Stomach (tissue), 9 donors: ENCODE measurements around the gene TTLL11. TPM values are rescaled to one million over a fixed set of nuclear protein-coding genes. Genes with fewer than 3 reads are reported as not detected.

Source experiments
- DNase-seq, 2 donors: peaks; one replicate each; pipeline versions ENCODE4 v3.0.0 to v3.0.0-alpha.2; 2013 to 2019
- H3K27ac ChIP-seq, 5 donors: fragments of 200-600 bp in 4 of 5; sonication (generic) in 4 of 5; one replicate each; pipeline ENCODE4 v1.5.1; 2013 to 2019; ENCODE audit warnings: mild to moderate bottlenecking in 1 of 5, moderate library complexity in 1 of 5
- H3K27me3 ChIP-seq, 3 donors: fragments of 200-600 bp; sonication (generic); one replicate each; pipeline ENCODE4 v1.5.1; 2017 to 2019; ENCODE audit warnings: mixed run types in 1 of 3
- H3K36me3 ChIP-seq, 4 donors: fragments of 200-600 bp; sonication (generic); 1 replicate in 3 of 4; 2 replicates in 1 of 4; pipeline ENCODE4 v1.5.1; 2016 to 2019
- H3K4me1 ChIP-seq, 4 donors: fragments of 200-600 bp; sonication (generic); one replicate each; pipeline ENCODE4 v1.5.1; 2016 to 2019
- H3K4me3 ChIP-seq, 4 donors: fragments of 200-600 bp; sonication (generic) in 3 of 4; one replicate each; pipeline ENCODE4 v1.5.1; 2016 to 2019; ENCODE audit warnings: mild to moderate bottlenecking in 1 of 4
- H3K9me3 ChIP-seq, 4 donors: fragments of 200-600 bp; sonication (generic); one replicate each; pipeline ENCODE4 v1.5.1; 2016 to 2019
- EP300 ChIP-seq: sonication (generic); formaldehyde crosslinking; IDR thresholded peaks from one replicate; pipeline ENCODE4 v1.6.1; 2017; ENCODE audit warnings: antibody characterized with exemption
- POLR2A ChIP-seq, 4 donors: fragments of 450-650 bp; IDR thresholded peaks; one replicate each; pipeline ENCODE4 v1.6.1; 2016; ENCODE audit warnings: antibody characterized with exemption in 4 of 4, control low read depth in 2 of 4, mild to moderate bottlenecking in 1 of 4, moderate library complexity in 1 of 4
- POLR2AphosphoS5 ChIP-seq, 3 donors: sonication (generic); formaldehyde crosslinking; IDR thresholded peaks; one replicate each; pipeline ENCODE4 v1.6.1; 2016; ENCODE audit warnings: antibody characterized with exemption in 3 of 3
- WGBS, 5 donors: extraction: QIAGEN DNeasy Blood & Tissue Kit in 3 of 5; methylation state at CpG; one replicate each; pipeline versions ENCODE4 v1.1.5 to v1.1.7; 2013 to 2018; 5-methylcytosine and 5-hydroxymethylcytosine counted together
- intact Hi-C: fragments of 100-400 bp; cut with DNase I; formaldehyde crosslinking; loops from one replicate; pipeline ENCODE4 v1.15.1; 2023; ENCODE audit warnings: low total_unique reads
- polyA plus RNA-seq, 3 donors: library from polyadenylated mRNA; stranded (reverse); fragments of 200-250 nt; gene quantifications; one replicate each; pipeline ENCODE4 v1.2.3, GENCODE V29; 2013
- total RNA-seq, 5 donors: library from RNA; depleted of rRNA; stranded (reverse); fragments of >200 nt; gene quantifications; one replicate each; pipeline versions ENCODE4 v1.1.0 to v1.2.3, GENCODE V29; 2014 to 2016
- TF ChIP-seq, protein P1 (sequence below), 7 experiments: fragments of 450-650 bp in 4 of 7; fragments of 200-600 bp in 3 of 7; sonication (generic) in 3 of 7; IDR thresholded peaks; one replicate each; pipeline ENCODE4 v1.5.1; 2016 to 2019; ENCODE audit warnings: antibody characterized with exemption in 7 of 7, control low read depth in 2 of 7, mild to moderate bottlenecking in 1 of 7
- donor health status: healthy with polysubstance abuse.
- donor health status: Bipolar disorder and iron deficiency.
- donor health status: healthy.

The TTLL11 gene
- total and polyA plus RNA-seq, 8 donors: 3.6 to 18.2 (median 9.4) TPM

DNA sequence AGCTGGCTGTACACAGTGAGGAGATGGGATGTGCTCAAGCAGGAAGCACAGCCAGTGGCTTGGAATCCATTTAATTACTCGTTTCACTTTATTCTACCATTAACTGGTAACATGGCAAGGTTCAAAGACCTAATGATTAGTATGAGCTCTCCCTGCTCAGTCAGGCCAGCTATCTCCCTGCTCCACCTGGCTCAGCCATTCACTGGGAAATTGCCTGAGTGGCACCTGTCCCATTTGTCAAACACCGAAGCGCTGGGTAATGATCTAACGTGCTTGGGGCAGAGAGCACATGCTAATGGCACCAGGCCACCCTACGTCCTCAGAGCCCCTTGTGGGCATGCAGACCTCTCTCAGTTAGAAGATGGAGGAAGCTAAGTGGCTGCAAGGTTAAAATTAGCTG, 162.2 kb downstream of the TTLL11 start:
- peaks cover 0 to 5% (median 0%) of the 10 kb centered on the region in 4 donors for H3K36me3 ChIP-seq
- intact Hi-C loops: no loop called here
- no peak for DNase-seq
- no peak overlapping the region for H3K27ac ChIP-seq
- no peak overlapping the region for H3K4me3 ChIP-seq
- no peaks in the 10 kb centered on the region for H3K27me3 ChIP-seq
- no peaks in the 10 kb centered on the region for H3K9me3 ChIP-seq
- WGBS, 5 donors: 40 to 79% (median 63%) methylated on average over 4 to 5 of the region's 5 CpGs
- no peaks in the 10 kb centered on the region for H3K4me1 ChIP-seq
- TF ChIP-seq POLR2A (IDR thresholded peaks at IDR 0.05): no peak
- TF ChIP-seq, protein P1, sequence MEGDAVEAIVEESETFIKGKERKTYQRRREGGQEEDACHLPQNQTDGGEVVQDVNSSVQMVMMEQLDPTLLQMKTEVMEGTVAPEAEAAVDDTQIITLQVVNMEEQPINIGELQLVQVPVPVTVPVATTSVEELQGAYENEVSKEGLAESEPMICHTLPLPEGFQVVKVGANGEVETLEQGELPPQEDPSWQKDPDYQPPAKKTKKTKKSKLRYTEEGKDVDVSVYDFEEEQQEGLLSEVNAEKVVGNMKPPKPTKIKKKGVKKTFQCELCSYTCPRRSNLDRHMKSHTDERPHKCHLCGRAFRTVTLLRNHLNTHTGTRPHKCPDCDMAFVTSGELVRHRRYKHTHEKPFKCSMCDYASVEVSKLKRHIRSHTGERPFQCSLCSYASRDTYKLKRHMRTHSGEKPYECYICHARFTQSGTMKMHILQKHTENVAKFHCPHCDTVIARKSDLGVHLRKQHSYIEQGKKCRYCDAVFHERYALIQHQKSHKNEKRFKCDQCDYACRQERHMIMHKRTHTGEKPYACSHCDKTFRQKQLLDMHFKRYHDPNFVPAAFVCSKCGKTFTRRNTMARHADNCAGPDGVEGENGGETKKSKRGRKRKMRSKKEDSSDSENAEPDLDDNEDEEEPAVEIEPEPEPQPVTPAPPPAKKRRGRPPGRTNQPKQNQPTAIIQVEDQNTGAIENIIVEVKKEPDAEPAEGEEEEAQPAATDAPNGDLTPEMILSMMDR (IDR thresholded peaks at IDR 0.05): no peak
- no peak for TF ChIP-seq EP300
- no peak for TF ChIP-seq POLR2AphosphoS5 (IDR thresholded peaks at IDR 0.05)

DNA sequence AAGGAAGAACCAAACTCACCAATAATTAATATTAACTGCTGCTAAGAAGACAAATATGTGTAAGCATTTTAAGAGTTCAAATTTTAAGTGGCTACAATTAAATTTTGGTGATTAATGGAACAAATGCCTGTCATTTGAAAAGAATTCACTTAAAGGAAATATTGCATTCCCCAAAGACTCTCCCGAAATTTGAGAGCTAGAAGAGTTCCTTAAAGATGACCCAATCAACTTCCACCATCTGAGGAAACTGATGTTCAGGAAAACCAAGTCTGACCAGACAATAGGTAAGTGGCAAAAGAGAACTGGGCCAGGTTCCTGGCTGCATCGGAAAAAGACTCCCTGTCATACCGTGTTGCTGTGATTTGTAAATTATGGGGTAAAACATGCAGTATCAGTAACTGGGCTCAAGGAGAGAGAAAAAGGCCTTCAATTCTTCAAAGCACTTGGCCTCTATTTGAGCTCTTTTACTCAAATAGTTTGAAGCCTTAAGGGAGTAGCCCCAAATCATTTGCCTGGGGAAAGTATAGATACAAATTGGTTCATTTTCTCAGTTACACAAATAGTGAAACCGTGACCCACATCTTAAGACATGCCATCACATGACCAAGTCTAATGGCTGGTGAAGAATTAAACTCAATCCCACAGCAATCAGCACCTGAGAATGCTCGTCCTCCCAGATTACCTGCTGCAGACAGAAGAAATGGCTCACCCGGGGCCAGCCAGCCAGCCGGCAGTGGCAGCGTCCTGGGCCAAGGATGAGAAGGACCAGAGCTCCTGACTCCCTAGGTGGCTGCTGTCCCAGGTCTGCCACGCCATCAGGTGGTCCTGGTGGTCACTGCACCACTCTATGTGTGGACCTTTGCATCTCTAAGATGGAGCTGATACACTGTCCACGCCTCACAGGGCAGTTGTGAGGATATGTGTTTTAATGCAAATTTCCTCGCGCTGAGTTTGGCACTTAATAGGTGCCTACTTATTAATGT, 162.9 kb downstream of the TTLL11 start:
- TF ChIP-seq, protein P1 (IDR thresholded peaks at IDR 0.05): no peak
- TF ChIP-seq POLR2AphosphoS5 (IDR thresholded peaks at IDR 0.05) (no peak), POLR2A (IDR thresholded peaks at IDR 0.05) (no peak), EP300 (no peak)
- Histone ChIP-seq H3K4me3 (no peak overlapping the region), H3K27me3 (no peaks in the 10 kb centered on the region), H3K4me1 (no peaks in the 10 kb centered on the region), H3K9me3 (no peaks in the 10 kb centered on the region), H3K27ac (no peak overlapping the region), H3K36me3 (peaks cover 0 to 6% (median 0%) of the 10 kb centered on the region in 4 donors)
- 74 to 87% (median 83%) methylated on average over 12 of the region's 12 CpGs for WGBS, 5 donors
- DNase-seq: peak in 1 of 2 donors; percentile 31
- intact Hi-C loops: no loop called here

GRCh38 chr9:121927636-121928035, 165.5 kb downstream of the TTLL11 start:
- H3K27ac ChIP-seq: no peak overlapping the region
- no peak for DNase-seq
- H3K4me3 ChIP-seq: no peak overlapping the region
- no peaks in the 10 kb centered on the region for H3K9me3 ChIP-seq
- peaks cover 0 to 6% (median 0%) of the 10 kb centered on the region in 4 donors for H3K36me3 ChIP-seq
- H3K27me3 ChIP-seq: no peaks in the 10 kb centered on the region
- WGBS, 5 donors: 89 to 100% (median 96%) methylated on average over 1 of the region's 1 CpG
- no peaks in the 10 kb centered on the region for H3K4me1 ChIP-seq
- TF ChIP-seq POLR2A (IDR thresholded peaks at IDR 0.05): no peak
- no peak for TF ChIP-seq EP300
- TF ChIP-seq, protein P1 (IDR thresholded peaks at IDR 0.05): no peak
- no peak for TF ChIP-seq POLR2AphosphoS5 (IDR thresholded peaks at IDR 0.05)
- intact Hi-C loops: no loop called here

DNA sequence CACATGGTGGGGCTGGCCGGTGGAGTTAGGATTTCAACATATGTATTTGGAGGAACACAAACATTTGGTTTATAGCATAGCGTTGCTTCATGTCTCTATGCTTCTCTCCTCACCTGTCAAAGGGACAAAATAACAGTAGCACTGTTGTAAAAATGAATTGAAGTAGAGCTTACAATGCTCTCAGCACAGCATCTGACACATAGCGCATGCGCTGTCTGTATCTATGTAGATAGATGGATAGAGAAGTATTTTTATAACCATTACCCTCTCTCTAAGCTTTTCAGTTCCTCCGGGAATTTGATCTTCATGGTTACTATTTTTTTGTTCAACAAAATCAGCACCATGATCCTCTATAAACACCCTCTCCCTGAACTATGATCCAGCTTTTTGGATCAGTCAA, 166.0 kb downstream of the TTLL11 start:
- Histone ChIP-seq H3K27me3 (no peaks in the 10 kb centered on the region), H3K4me1 (no peaks in the 10 kb centered on the region), H3K36me3 (peaks cover 0 to 6% (median 0%) of the 10 kb centered on the region in 4 donors), H3K4me3 (no peak overlapping the region), H3K27ac (no peak overlapping the region), H3K9me3 (no peaks in the 10 kb centered on the region)
- TF ChIP-seq POLR2AphosphoS5 (IDR thresholded peaks at IDR 0.05) (no peak), POLR2A (IDR thresholded peaks at IDR 0.05) (no peak), EP300 (no peak)
- TF ChIP-seq, protein P1 (IDR thresholded peaks at IDR 0.05): no peak
- intact Hi-C loops: no loop called here
- 90 to 96% (median 94%) methylated on average over 5 of the region's 5 CpGs for WGBS, 5 donors
- no peak for DNase-seq
